IMR-90 (cell line): ENCODE data around the gene LPCAT4. TPM values are rescaled to one million over a fixed set of nuclear protein-coding genes. Genes with fewer than 3 reads are reported as not detected.
"Not testable (repeated sequence)": the region's sequence is repeated elsewhere in the genome, so short reads cannot be mapped to it uniquely, and the experiment has no call there.

Experiments used
- ATAC-seq: fragments of 200-7000 bp; cut with Tn5 transposase; 2 replicates; pipeline ENCODE4 v1.9.1; 2020; ENCODE audit warnings: low read depth, mild to moderate bottlenecking, moderate library complexity
- BruUV-seq: library from RNA; stranded (reverse); fragments of 400-500 nt; replicated peaks from 2 replicates; lab custom pipeline; 2021; lab: Mats Ljungman, UMichigan
- CTCF ChIA-PET: fragments of 300-600 bp; formaldehyde crosslinking; extraction: SDS; loops from one replicate; lab custom pipeline; 2021; ENCODE audit warnings: antibody characterized with exemption; lab: Yijun Ruan, JAX
- POLR2A ChIA-PET: fragments of 300-600 bp; sonication (Branson Sonifier 250); formaldehyde crosslinking; loops from one replicate; lab custom pipeline; 2022; ENCODE audit warnings: antibody characterized with exemption; ENCODE audit not compliant: unreplicated experiment; lab: Charles Lee
- DNase-seq: peaks from one replicate; pipeline ENCODE4 v3.0.0; 2013
- H2AFZ ChIP-seq: replicated peaks from 2 replicates; pipeline ENCODE3; 2013; ENCODE audit warnings: low read length, mild to moderate bottlenecking; ENCODE audit not compliant: poor library complexity
- H2AK5ac ChIP-seq: 2 replicates; pipeline ENCODE4 v1.6.1; 2013; ENCODE audit warnings: low read depth, low read length, inconsistent platforms
- H2AK9ac ChIP-seq: replicated peaks from 2 replicates; pipeline ENCODE3; 2013; ENCODE audit warnings: mild to moderate bottlenecking, low read depth, low read length, moderate library complexity; ENCODE audit not compliant: poor library complexity
- H2BK120ac ChIP-seq: 2 replicates; pipeline ENCODE4 v1.6.1; 2013; ENCODE audit warnings: low read depth, low read length, inconsistent platforms
- H2BK15ac ChIP-seq: 3 replicates; pipeline ENCODE4 v1.6.1; 2013; ENCODE audit warnings: low read depth, low read length, inconsistent platforms
- H2BK20ac ChIP-seq: 2 replicates; pipeline ENCODE4 v1.6.1; 2013; ENCODE audit warnings: low read depth, mild to moderate bottlenecking, inconsistent platforms, low read length, moderate library complexity
- H2BK5ac ChIP-seq: 2 replicates; pipeline ENCODE4 v1.6.1; 2013; ENCODE audit warnings: mild to moderate bottlenecking, low read depth, low read length, inconsistent platforms; ENCODE audit not compliant: poor library complexity, severe bottlenecking
- H3K14ac ChIP-seq: replicated peaks from 2 replicates; pipeline ENCODE4 v1.6.1; 2013; ENCODE audit warnings: low read depth, low read length, inconsistent platforms
- H3K18ac ChIP-seq: 2 replicates; pipeline ENCODE4 v1.6.1; 2013; ENCODE audit warnings: low read depth, low read length, control low read depth
- H3K23ac ChIP-seq: 2 replicates; pipeline ENCODE4 v1.6.1; 2013; ENCODE audit warnings: low read depth, low read length, inconsistent platforms
- H3K27ac ChIP-seq: 2 replicates; pipeline ENCODE4 v1.5.1; 2013; ENCODE audit warnings: mild to moderate bottlenecking, control low read depth, low read length; ENCODE audit not compliant: insufficient read depth
- H3K27me3 ChIP-seq: 2 replicates; pipeline ENCODE4 v1.6.1; 2013; ENCODE audit warnings: low read length; ENCODE audit not compliant: control insufficient read depth, insufficient read depth
- H3K36me3 ChIP-seq: 2 replicates; pipeline ENCODE4 v1.6.1; 2013; ENCODE audit warnings: low read length, mixed read lengths; ENCODE audit not compliant: control insufficient read depth, insufficient read depth
- H3K4ac ChIP-seq: 2 replicates; pipeline ENCODE4 v1.6.1; 2013; ENCODE audit warnings: low read depth, low read length, inconsistent platforms
- H3K4me1 ChIP-seq: 2 replicates; pipeline ENCODE4 v1.6.1; 2013; ENCODE audit warnings: low read length, mixed read lengths; ENCODE audit not compliant: control insufficient read depth, insufficient read depth
- H3K4me2 ChIP-seq: 2 replicates; pipeline ENCODE4 v1.6.1; 2013; ENCODE audit warnings: low read depth, mild to moderate bottlenecking, control low read depth, low read length, moderate library complexity
- H3K4me3 ChIP-seq: 2 replicates; pipeline ENCODE4 v1.5.1; 2013; ENCODE audit warnings: low read depth, mild to moderate bottlenecking, control low read depth, low read length, moderate library complexity; ENCODE audit not compliant: insufficient read depth
- H3K56ac ChIP-seq: 2 replicates; pipeline ENCODE4 v1.6.1; 2013; ENCODE audit warnings: low read length, inconsistent platforms; ENCODE audit not compliant: insufficient read depth; ENCODE audit errors: extremely low read depth
- H3K79me1 ChIP-seq, 2 experiments: 2 replicates each; pipeline ENCODE4 v1.6.1; 2013; ENCODE audit warnings: low read length in 2 of 2, inconsistent platforms in 1 of 2, low read depth in 1 of 2
- H3K9ac ChIP-seq: 2 replicates; pipeline ENCODE4 v1.6.1; 2013; ENCODE audit warnings: low read depth, low read length, control low read depth
- H3K9me1 ChIP-seq: 2 replicates; pipeline ENCODE4 v1.6.1; 2013; ENCODE audit warnings: low read length, inconsistent platforms; ENCODE audit not compliant: insufficient read depth
- H3K9me3 ChIP-seq: 2 replicates; pipeline ENCODE4 v1.6.1; 2013; ENCODE audit warnings: low read length; ENCODE audit not compliant: control insufficient read depth, insufficient read depth
- H4K20me1 ChIP-seq: 2 replicates; pipeline ENCODE4 v1.6.1; 2013; ENCODE audit warnings: low read length, inconsistent platforms; ENCODE audit not compliant: insufficient read depth
- H4K5ac ChIP-seq: 2 replicates; pipeline ENCODE4 v1.6.1; 2013; ENCODE audit warnings: mild to moderate bottlenecking, low read depth, low read length, control low read depth
- H4K8ac ChIP-seq, 2 experiments: 2 replicates each; pipeline ENCODE4 v1.6.1; 2013; ENCODE audit warnings: low read depth in 2 of 2, low read length in 2 of 2, control low read depth in 1 of 2, inconsistent platforms in 1 of 2
- H4K91ac ChIP-seq: 2 replicates; pipeline ENCODE4 v1.6.1; 2013; ENCODE audit warnings: low read depth, low read length, inconsistent platforms; ENCODE audit not compliant: insufficient read depth
- WGBS, 2 experiments: methylation state at CpG; one replicate each; pipeline versions ENCODE4 v1.1.5 to v1.1.7; 2013; ENCODE audit warnings: missing lambda C conversion rate in 2 of 2; ENCODE audit not compliant: insufficient read length in 1 of 2; ENCODE audit errors: extremely low coverage in 2 of 2; 5-methylcytosine and 5-hydroxymethylcytosine counted together
- dilution Hi-C: fragments of 300-500 bp; cut with HindIII; formaldehyde crosslinking; loops from one replicate; pipeline ENCODE4 v1.14.3; 2018; ENCODE audit warnings: low sequenced_read_pairs; ENCODE audit not compliant: unreplicated experiment
- in situ Hi-C: fragments of 300-500 bp; cut with MboI; formaldehyde crosslinking; loops from 3 replicates; pipeline ENCODE4 v1.14.3; 2019; ENCODE audit warnings: low sequenced_read_pairs, inconsistent platforms, mixed read lengths
- intact Hi-C: fragments of 100-400 bp; cut with micrococcal nuclease; formaldehyde crosslinking; loops from 2 replicates; pipeline ENCODE4 v1.10.0; 2022
- polyA plus RNA-seq, 3 experiments: library from polyadenylated mRNA; depleted of rRNA; stranded (reverse); fragments of >200 nt; gene quantifications; 2 replicates each; pipeline ENCODE4 v1.2.3, GENCODE V29; 2012; ENCODE audit warnings: low replicate concordance in 1 of 3
- total RNA-seq: library from RNA; depleted of rRNA; stranded (reverse); fragments of >200 nt; gene quantifications from 2 replicates; pipeline ENCODE4 v1.2.3, GENCODE V29; 2012

LPCAT4 gene
- total and polyA plus RNA-seq, 2 of the 4 experiments (the other 2 are of a cell fraction) = 3.8 to 44.4 TPM

- not testable (repeated sequence) for BruUV-seq
These were observed 36.9 kb upstream of the LPCAT4 start for GRCh38 chr15:34403899-34404298.

GRCh38 chr15:34403160-34403598, 36.2 kb upstream of the LPCAT4 start:
- H3K4me2 ChIP-seq, H2AK5ac ChIP-seq, H4K20me1 ChIP-seq, H3K9ac ChIP-seq, DNase-seq, H3K4me3 ChIP-seq, CTCF ChIA-PET, H3K4ac ChIP-seq, H2BK120ac ChIP-seq, POLR2A ChIA-PET, ATAC-seq, H2BK5ac ChIP-seq, in situ Hi-C loops, H3K14ac ChIP-seq, H3K18ac ChIP-seq, H4K5ac ChIP-seq, H3K27me3 ChIP-seq, H3K56ac ChIP-seq, H3K79me1 ChIP-seq, intact Hi-C loops, H2AK9ac ChIP-seq, H3K9me1 ChIP-seq, H2BK15ac ChIP-seq, H2BK20ac ChIP-seq, H3K27ac ChIP-seq, H4K8ac ChIP-seq, H3K4me1 ChIP-seq, H3K23ac ChIP-seq, dilution Hi-C loops, H2AFZ ChIP-seq, H3K9me3 ChIP-seq, BruUV-seq, H4K91ac ChIP-seq, H3K36me3 ChIP-seq: not testable (repeated sequence)
- no CpG with 5 or more reads among the region's 4 CpGs for WGBS, 2 experiments

More at GRCh38 chr15:34403899-34404298, 36.9 kb upstream of the LPCAT4 start:
- H3K4me2 ChIP-seq, H3K4me1 ChIP-seq, H2AK9ac ChIP-seq, H2AK5ac ChIP-seq, H3K4me3 ChIP-seq, H2BK120ac ChIP-seq, H3K9me1 ChIP-seq, H3K36me3 ChIP-seq, H3K9ac ChIP-seq, H3K27me3 ChIP-seq, POLR2A ChIA-PET, H2BK5ac ChIP-seq, intact Hi-C loops, H3K9me3 ChIP-seq, in situ Hi-C loops, H3K18ac ChIP-seq, H4K5ac ChIP-seq, H4K91ac ChIP-seq, H3K4ac ChIP-seq, H3K14ac ChIP-seq, H3K23ac ChIP-seq, H4K8ac ChIP-seq, H4K20me1 ChIP-seq, H3K79me1 ChIP-seq, H2BK15ac ChIP-seq, dilution Hi-C loops, CTCF ChIA-PET, H3K56ac ChIP-seq, H2BK20ac ChIP-seq, DNase-seq, ATAC-seq, H2AFZ ChIP-seq, H3K27ac ChIP-seq: not testable (repeated sequence)
- no CpG with 5 or more reads among the region's 3 CpGs for WGBS, 2 experiments
